PC-9 (cell line): Measurements from ENCODE around the gene CASKIN1.

ENCODE experiments used
- EZH2 ChIP-seq: fragments of 200-600 bp; sonication (generic); IDR thresholded peaks from 2 replicates; pipeline ENCODE4 v1.8.0; 2017; ENCODE audit warnings: antibody characterized with exemption, low read depth
- TF ChIP-seq, protein P1 (sequence below): fragments of 200-600 bp; sonication (generic); conservative IDR thresholded peaks from 2 replicates; pipeline ENCODE4 v1.6.1; 2017; ENCODE audit warnings: mixed run types, antibody characterized with exemption, mild to moderate bottlenecking, moderate library complexity

DNA sequence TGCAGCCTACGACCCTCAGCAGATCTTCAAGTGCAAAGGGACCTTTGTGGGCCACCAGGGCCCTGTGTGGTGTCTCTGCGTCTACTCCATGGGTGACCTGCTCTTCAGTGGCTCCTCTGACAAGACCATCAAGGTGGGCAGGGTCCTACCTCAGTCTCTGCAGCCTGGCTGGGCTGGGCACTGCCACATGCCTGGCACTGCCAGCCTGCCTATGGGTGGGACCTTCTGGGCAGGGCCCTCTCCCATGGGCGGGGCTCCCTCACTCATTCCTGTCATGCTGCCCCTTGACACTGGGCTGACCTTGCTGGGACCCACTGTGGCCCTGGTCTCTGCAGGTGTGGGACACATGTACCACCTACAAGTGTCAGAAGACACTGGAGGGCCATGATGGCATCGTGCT, 22.5 kb downstream of the CASKIN1 start:
- TF ChIP-seq, protein P1, sequence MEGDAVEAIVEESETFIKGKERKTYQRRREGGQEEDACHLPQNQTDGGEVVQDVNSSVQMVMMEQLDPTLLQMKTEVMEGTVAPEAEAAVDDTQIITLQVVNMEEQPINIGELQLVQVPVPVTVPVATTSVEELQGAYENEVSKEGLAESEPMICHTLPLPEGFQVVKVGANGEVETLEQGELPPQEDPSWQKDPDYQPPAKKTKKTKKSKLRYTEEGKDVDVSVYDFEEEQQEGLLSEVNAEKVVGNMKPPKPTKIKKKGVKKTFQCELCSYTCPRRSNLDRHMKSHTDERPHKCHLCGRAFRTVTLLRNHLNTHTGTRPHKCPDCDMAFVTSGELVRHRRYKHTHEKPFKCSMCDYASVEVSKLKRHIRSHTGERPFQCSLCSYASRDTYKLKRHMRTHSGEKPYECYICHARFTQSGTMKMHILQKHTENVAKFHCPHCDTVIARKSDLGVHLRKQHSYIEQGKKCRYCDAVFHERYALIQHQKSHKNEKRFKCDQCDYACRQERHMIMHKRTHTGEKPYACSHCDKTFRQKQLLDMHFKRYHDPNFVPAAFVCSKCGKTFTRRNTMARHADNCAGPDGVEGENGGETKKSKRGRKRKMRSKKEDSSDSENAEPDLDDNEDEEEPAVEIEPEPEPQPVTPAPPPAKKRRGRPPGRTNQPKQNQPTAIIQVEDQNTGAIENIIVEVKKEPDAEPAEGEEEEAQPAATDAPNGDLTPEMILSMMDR, result no peak
- TF ChIP-seq EZH2, result no peak
